NCI-H748 (cell line): Measurements from ENCODE around the gene ZDHHC11.
"Not testable (repeated sequence)": the region's sequence is repeated elsewhere in the genome, so short reads cannot be mapped to it uniquely, and the experiment has no call there.

ENCODE experiments used
- DNase-seq: peaks from one replicate; lab custom pipeline; 2025; ENCODE audit not compliant: unreplicated experiment; lab: John Stamatoyannopoulos, UW

Gene ZDHHC11

DNA sequence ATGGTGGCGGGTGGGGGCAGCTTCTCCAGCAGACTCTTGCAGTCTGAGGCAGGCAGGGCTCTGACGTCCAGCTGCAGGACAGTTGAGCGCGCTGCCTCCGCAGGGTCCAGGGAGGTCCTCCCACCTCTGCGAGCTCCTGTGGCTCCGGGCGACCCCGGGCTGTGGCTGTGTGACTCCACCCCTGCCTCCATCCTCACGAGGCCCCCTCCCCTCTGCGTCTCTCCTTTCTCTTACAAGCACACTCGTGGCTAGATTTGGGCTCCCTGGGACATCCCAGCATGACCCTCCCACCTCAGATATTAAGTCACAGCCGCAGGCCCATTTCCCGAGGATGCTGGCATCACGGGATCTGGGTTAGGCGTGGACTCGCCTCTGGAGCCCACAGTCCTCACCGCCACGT, 100.6 kb downstream of the ZDHHC11 start:
- DNase-seq = not testable (repeated sequence)

DNA sequence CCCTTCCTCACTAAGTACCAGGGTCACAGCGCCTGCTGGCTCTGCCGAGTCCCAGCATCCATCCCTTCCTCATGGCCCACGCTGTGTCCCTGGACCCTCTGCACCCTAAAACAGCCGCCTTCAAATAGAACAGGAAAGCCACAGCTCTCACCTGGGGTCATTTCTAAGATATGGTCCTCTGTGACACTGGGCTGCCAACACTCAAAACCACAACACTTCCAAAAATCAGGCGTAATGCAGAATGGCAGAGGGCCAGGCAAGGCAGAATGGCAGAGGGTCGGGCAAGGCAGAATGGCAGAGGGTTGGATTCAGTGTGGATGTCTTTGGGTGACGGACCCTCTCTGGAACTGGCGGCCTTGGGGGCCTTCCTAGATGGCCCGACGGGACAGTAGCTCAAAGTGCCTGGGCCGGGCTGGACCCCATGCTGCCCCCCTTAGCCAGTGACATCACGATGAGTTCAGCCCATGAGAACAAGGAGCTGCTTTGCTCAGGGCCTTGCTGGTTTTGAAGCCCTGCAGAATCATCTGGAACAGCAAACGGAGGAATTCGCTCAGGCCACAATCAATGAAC, 101.6 kb downstream of the ZDHHC11 start:
- no peak for DNase-seq

DNA sequence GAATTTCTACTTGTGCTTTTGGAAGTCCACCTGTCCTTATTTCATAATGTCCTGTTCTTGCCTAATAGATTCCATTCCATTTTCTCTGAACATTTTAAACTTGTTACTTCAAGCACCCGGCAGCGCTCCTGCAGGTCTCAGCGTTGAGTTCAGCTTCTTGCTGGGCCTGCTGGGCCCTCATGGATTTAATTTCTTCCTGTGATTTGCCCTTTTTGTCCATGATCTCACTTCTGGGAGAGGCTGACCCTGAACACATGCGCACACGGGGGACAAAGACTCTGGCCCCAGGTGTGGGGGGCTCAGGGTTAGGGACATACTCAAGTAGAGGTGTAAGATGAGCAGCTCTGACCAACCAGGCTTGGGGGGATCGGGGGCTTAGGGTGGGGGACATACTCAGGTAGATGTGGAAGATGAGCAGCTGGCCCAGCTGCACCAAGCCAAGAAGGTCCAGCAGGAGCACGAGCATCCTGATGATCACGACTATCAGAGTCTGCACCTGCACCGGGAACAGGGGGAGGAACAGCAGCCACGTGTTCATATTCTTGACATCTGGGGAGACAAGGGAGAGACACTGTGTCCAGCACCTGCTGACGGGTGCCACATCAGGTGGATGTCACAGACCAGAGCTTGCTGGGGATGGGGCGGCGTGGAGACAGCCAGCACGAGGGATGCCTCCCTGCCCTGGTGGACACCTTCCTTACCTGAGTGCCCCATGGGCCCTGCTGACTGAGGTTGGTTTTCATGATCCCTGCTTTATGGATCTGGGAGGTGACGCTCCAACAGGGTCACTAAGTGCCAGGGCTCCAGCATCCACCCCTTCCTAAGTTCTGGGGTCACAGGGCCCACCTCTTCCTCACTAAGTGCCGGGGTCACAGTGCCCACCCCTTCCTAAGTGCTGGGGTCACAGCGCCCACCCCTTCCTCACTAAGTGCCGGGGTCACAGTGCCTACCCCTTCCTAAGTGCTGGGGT, 102.5 kb downstream of the ZDHHC11 start:
- DNase-seq = not testable (repeated sequence)

DNA sequence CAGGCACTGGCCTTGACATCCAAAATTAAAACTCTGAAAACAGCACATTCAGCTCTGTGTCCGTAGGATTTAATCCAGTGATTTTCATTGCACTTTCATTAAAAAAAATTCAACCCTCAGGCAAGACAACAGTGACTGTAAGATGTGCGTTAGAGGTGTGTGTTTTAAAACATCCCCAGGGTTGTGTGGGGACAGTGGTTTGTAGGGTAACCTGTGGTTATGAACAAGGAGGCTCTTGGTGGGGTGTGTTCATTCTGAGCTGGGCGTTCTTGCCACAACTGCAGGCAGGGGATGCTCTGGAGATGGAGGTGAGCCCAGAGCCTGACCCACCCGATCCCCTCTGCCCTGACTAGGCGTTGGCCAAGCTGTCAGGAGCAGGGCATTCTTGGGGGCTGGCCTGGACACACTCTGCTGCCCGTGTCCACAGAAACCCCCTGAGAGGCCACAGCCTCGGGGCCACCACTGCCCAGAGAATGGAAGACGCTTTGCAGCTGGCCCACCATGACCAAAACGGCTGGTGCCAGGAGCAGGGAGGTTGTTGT, 103.4 kb downstream of the ZDHHC11 start:
- DNase-seq = not testable (repeated sequence)

DNA sequence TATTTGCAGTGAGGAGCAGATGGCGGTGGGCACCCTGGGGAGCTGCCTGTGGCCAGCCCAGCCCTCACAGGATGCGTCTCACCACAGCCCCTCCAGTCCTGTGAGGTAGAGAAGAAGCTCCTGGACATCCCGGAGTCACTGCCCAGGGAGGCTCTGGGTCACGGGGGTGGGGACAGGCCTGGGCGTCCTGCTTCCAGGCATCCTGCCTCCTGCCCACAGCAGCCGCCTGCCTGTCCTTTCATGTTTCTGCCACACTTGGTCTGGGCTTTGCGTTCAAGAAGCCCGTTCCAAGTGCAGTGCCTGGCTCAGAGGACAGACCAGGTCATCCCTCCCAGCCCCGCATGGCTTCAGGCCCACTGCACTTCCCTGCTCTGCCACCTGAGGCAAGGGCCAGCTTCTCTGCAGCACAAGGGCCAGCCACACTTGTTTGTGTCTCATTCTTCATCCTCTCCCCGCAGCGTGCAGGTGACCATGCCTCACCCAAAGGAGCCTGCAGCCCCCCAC, 104.5 kb downstream of the ZDHHC11 start:
- no peak for DNase-seq
